SK-N-DZ (cell line): ENCODE results near the gene MORN2. TPM values are rescaled to one million over a fixed set of nuclear protein-coding genes. Genes with fewer than 3 reads are reported as not detected.
"Not testable (repeated sequence)": the region's sequence is repeated elsewhere in the genome, so short reads cannot be mapped to it uniquely, and the experiment has no call there.

ENCODE experiments used
- DNase-seq: peaks from one replicate; pipeline ENCODE4 v3.0.0-alpha.2; 2015; ENCODE audit warnings: low spot score
- polyA plus RNA-seq, 2 experiments: library from polyadenylated mRNA; depleted of rRNA; stranded (reverse); fragments of >200 nt; gene quantifications; 2 replicates each; pipeline ENCODE4 v1.2.3, GENCODE V29; 2014

MORN2 gene
- 23.1 and 27.8 TPM in 2 replicates for polyA plus RNA-seq (2014; cell fraction: cytosol; rRNA removed)
- 16.8 and 17.8 TPM in 2 replicates for polyA plus RNA-seq (2014; cell fraction: nucleus; rRNA removed)

GRCh38 chr2:38875576-38876367 lies at the start of gene MORN2, which contains the start of gene DHX57:
Gene MORN2, plus strand, starts transcription at chr2:38875976.
Gene DHX57, minus strand, starts transcription at chr2:38875934. Its CDS starts 7,529 bp downstream, at chr2:38868405.
- peak; percentile 80 for DNase-seq

GRCh38 chr2:38827539-38828145 lies 48.1 kb upstream of the MORN2 start:
- DNase-seq = not testable (repeated sequence)

- DNase-seq = no peak
Measured at GRCh38 chr2:38828460-38828859, 47.3 kb upstream of the MORN2 start.

- DNase-seq = no peak
Measured at GRCh38 chr2:38829971-38830370, 45.8 kb upstream of the MORN2 start.

GRCh38 chr2:38830526-38831159 lies 45.1 kb upstream of the MORN2 start:
- DNase-seq = no peak

- peak; percentile 14 for DNase-seq
Measured at GRCh38 chr2:38835015-38835601, 40.7 kb upstream of the MORN2 start.

GRCh38 chr2:38835990-38836389 lies 39.8 kb upstream of the MORN2 start:
- DNase-seq = no peak

- DNase-seq = no peak
Measured at GRCh38 chr2:38836791-38837190, 39.0 kb upstream of the MORN2 start.

- no peak for DNase-seq
Measured at GRCh38 chr2:38850045-38850444, 25.7 kb upstream of the MORN2 start.

GRCh38 chr2:38856165-38856564 lies 19.6 kb upstream of the MORN2 start:
- no peak for DNase-seq

GRCh38 chr2:38862476-38862875 lies 13.3 kb upstream of the MORN2 start:
- DNase-seq = no peak

- DNase-seq = no peak
Measured at GRCh38 chr2:38863061-38863695, 12.6 kb upstream of the MORN2 start.

- DNase-seq = no peak
Measured at GRCh38 chr2:38866773-38867443, 8.9 kb upstream of the MORN2 start.

- DNase-seq = no peak
Measured at GRCh38 chr2:38871432-38871831, 4.3 kb upstream of the MORN2 start.

- DNase-seq = no peak
Measured at GRCh38 chr2:38873763-38874162, 2.0 kb upstream of the MORN2 start.

- DNase-seq = no peak
Measured at GRCh38 chr2:38875227-38875575, 575 bp upstream of the MORN2 start.

- no peak for DNase-seq
Measured at GRCh38 chr2:38876407-38876806, 631 bp downstream of the MORN2 start.

- no peak for DNase-seq
Measured at GRCh38 chr2:38886063-38886462, 10.3 kb downstream of the MORN2 start.

- no peak for DNase-seq
Measured at GRCh38 chr2:38887347-38887746, 11.6 kb downstream of the MORN2 start.

GRCh38 chr2:38887902-38888554 lies 12.3 kb downstream of the MORN2 start:
- DNase-seq = no peak

- DNase-seq = no peak
Measured at GRCh38 chr2:38889045-38889444, 13.3 kb downstream of the MORN2 start.
